ENCODE measurements around the gene SLC24A3. TPM values are rescaled to one million over a fixed set of nuclear protein-coding genes. Genes with fewer than 3 reads are reported as not detected.

The SLC24A3 gene
- total RNA-seq, 1 experiment from 2014 or later, result 46.0 TPM

DNA sequence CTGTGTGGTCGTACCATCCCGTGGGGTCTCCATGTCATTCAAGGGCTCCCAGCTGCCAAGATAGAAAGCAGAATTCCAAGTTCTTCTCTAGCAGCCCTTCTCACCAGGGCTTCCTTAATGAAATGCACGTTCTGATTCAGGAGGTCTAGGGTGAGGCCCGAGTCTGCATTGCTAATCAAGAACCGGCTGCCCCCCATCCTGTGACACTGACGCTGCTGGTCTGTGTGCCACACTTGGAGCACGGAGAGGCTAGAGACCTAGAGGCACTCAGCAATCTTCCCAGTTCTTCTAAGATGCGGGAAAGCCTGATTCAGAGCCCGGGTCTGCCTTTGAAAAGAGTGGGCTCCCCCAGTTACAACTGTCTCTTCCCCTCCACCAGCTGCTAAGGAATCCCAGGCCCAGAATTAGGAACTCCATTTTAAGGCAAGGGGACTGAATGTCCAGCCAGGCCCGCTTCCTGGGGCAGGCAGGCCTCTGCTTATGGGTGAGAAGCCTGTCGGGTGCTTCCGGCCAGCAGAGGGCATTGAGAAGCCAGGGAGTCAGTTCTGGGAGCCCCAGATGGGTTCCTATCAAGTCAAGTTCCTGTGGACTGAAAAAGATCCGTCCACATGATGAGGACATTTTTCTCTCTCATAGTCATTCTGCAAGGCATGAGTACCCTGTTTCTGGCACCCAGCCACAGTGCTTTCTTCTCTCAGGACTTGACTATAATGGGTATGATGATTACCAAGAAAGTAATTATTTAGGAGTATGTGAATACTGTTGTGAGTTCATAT is 475.8 kb downstream of the SLC24A3 start:
- TF ChIP-seq, protein P1, sequence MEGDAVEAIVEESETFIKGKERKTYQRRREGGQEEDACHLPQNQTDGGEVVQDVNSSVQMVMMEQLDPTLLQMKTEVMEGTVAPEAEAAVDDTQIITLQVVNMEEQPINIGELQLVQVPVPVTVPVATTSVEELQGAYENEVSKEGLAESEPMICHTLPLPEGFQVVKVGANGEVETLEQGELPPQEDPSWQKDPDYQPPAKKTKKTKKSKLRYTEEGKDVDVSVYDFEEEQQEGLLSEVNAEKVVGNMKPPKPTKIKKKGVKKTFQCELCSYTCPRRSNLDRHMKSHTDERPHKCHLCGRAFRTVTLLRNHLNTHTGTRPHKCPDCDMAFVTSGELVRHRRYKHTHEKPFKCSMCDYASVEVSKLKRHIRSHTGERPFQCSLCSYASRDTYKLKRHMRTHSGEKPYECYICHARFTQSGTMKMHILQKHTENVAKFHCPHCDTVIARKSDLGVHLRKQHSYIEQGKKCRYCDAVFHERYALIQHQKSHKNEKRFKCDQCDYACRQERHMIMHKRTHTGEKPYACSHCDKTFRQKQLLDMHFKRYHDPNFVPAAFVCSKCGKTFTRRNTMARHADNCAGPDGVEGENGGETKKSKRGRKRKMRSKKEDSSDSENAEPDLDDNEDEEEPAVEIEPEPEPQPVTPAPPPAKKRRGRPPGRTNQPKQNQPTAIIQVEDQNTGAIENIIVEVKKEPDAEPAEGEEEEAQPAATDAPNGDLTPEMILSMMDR (conservative IDR thresholded peaks at IDR 0.05; ENCODE audit: low read depth, low read length), result peak; percentile 48
- no peak for TF ChIP-seq EZH2 (IDR thresholded peaks at IDR 0.05; ENCODE audit: borderline replicate concordance, low read depth, low read length, poor library complexity, severe bottlenecking)
- no peak overlapping the region for H3K4me3 ChIP-seq (ENCODE audit: low read depth, low read length, poor library complexity, severe bottlenecking)
- ChIA-PET POLR2A (ENCODE audit: low non-redundant PET) (no interaction called here), CTCF (no interaction called here)
- peak; percentile 47 for DNase-seq (ENCODE audit: low spot score)
- no TSS peak for BruUV-seq (replicated peaks)
- H3K4me1 ChIP-seq (ENCODE audit: insufficient read depth, low read length, poor library complexity, severe bottlenecking), result no peaks in the 10 kb centered on the region
- intact Hi-C loops (cut with micrococcal nuclease; ENCODE audit: unreplicated experiment), result no loop called here
- no peaks in the 10 kb centered on the region for H3K9me3 ChIP-seq (ENCODE audit: low read depth, low read length, poor library complexity, severe bottlenecking)
- H3K27ac ChIP-seq (ENCODE audit: low read depth, low read length, poor library complexity, severe bottlenecking), result no peak overlapping the region
- peaks cover 27% of the 10 kb centered on the region for H3K36me3 ChIP-seq (ENCODE audit: insufficient read depth, low read length, poor library complexity, severe bottlenecking)
- no peaks in the 10 kb centered on the region for H3K27me3 ChIP-seq (replicated peaks; ENCODE audit: insufficient read depth, low read depth, low read length, poor library complexity)

DNA sequence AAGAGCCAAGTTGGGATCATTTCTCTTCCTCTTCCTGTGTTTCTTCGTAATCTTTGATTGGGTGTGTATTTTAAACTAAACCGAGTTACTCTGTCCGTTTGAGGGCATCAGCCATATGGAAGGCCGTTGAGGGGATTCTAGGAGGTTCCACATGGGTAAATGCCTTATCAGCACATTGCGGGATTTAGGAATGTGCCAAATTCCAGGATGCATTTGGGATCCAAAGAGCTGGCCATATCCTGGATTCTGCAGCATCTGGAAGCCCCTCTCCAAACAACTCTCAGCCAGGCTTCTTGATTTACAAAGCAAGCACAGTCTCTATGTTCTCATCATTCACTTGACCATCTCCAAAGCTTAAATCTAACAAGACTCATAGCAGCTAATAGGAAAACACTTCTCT is 478.0 kb downstream of the SLC24A3 start:
- intact Hi-C loops (cut with micrococcal nuclease; ENCODE audit: unreplicated experiment), result loop anchor here (10.0 kb wide), 1 partner anchor 94 kb away; no protein-coding TSS in a partner anchor
- POLR2A ChIA-PET (ENCODE audit: low non-redundant PET), result no interaction called here
- no peak overlapping the region for H3K4me3 ChIP-seq (ENCODE audit: low read depth, low read length, poor library complexity, severe bottlenecking)
- H3K9me3 ChIP-seq (ENCODE audit: low read depth, low read length, poor library complexity, severe bottlenecking), result no peaks in the 10 kb centered on the region
- H3K27ac ChIP-seq (ENCODE audit: low read depth, low read length, poor library complexity, severe bottlenecking), result no peak overlapping the region
- DNase-seq (ENCODE audit: low spot score), result no peak
- no TSS peak for BruUV-seq (replicated peaks)
- CTCF ChIA-PET, result no interaction called here
- TF ChIP-seq, protein P1 (conservative IDR thresholded peaks at IDR 0.05; ENCODE audit: low read depth, low read length), result no peak
- no peak for TF ChIP-seq EZH2 (IDR thresholded peaks at IDR 0.05; ENCODE audit: borderline replicate concordance, low read depth, low read length, poor library complexity, severe bottlenecking)
- H3K27me3 ChIP-seq (replicated peaks; ENCODE audit: insufficient read depth, low read depth, low read length, poor library complexity), result no peaks in the 10 kb centered on the region
- peaks cover 5% of the 10 kb centered on the region for H3K4me1 ChIP-seq (ENCODE audit: insufficient read depth, low read length, poor library complexity, severe bottlenecking)
- H3K36me3 ChIP-seq (ENCODE audit: insufficient read depth, low read length, poor library complexity, severe bottlenecking), result peaks cover 20% of the 10 kb centered on the region

DNA sequence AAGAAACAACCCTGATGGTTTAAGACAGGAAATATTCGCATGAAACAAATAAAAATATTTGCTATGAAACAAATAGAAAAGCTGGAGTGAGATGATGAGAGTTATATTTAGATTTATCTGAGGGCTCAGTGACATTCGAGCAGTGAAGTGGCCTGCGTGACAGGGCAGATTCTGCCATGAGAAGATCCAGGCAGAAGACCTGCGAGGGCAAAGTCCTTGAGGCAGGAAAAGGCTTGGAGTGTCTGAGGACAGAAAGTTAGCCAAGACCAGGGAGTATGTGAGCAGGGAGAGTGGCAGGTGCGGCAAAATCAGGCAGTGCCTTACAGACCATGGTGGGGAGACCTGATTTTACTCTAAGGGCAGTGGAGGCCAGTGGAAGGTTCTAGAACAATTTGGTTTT is 478.7 kb downstream of the SLC24A3 start:
- ChIA-PET POLR2A (ENCODE audit: low non-redundant PET) (no interaction called here), CTCF (no interaction called here)
- H3K9me3 ChIP-seq (ENCODE audit: low read depth, low read length, poor library complexity, severe bottlenecking), result no peaks in the 10 kb centered on the region
- TF ChIP-seq, protein P1 (conservative IDR thresholded peaks at IDR 0.05; ENCODE audit: low read depth, low read length), result no peak
- no peak for TF ChIP-seq EZH2 (IDR thresholded peaks at IDR 0.05; ENCODE audit: borderline replicate concordance, low read depth, low read length, poor library complexity, severe bottlenecking)
- no peak overlapping the region for H3K4me3 ChIP-seq (ENCODE audit: low read depth, low read length, poor library complexity, severe bottlenecking)
- no TSS peak for BruUV-seq (replicated peaks)
- H3K27ac ChIP-seq (ENCODE audit: low read depth, low read length, poor library complexity, severe bottlenecking), result no peak overlapping the region
- no peak for DNase-seq (ENCODE audit: low spot score)
- intact Hi-C loops (cut with micrococcal nuclease; ENCODE audit: unreplicated experiment), result loop anchor here (10.0 kb wide), 1 partner anchor 94 kb away; no protein-coding TSS in a partner anchor
- H3K4me1 ChIP-seq (ENCODE audit: insufficient read depth, low read length, poor library complexity, severe bottlenecking), result peaks cover 5% of the 10 kb centered on the region
- H3K36me3 ChIP-seq (ENCODE audit: insufficient read depth, low read length, poor library complexity, severe bottlenecking), result peaks cover 16% of the 10 kb centered on the region
- no peaks in the 10 kb centered on the region for H3K27me3 ChIP-seq (replicated peaks; ENCODE audit: insufficient read depth, low read depth, low read length, poor library complexity)
